Measurements from ENCODE around the gene GALNT9. TPM values are rescaled to one million over a fixed set of nuclear protein-coding genes. Genes with fewer than 3 reads are reported as not detected.
"Not testable (repeated sequence)": the region's sequence is repeated elsewhere in the genome, so short reads cannot be mapped to it uniquely, and the experiment has no call there.

GALNT9 gene
- total RNA-seq (2021; fragmentation: NEBNext Ultra II Directional; extraction: Animal tissue kit (Norgen Biotek cat#: 25700)): not detected
- long read RNA-seq: 0 reads

GRCh38 chr12:132329036-132329719 is at the start of gene GALNT9:
Gene GALNT9, minus strand, starts transcription at chr12:132329589. Its CDS starts 386 bp downstream, at chr12:132329203.
- H3K36me3 Mint-ChIP-seq (ENCODE audit: low read depth): no peaks in the 10 kb centered on the region
- no peak for DNase-seq
- H3K4me1 Mint-ChIP-seq (ENCODE audit: low read depth): peaks cover 18% of the 10 kb centered on the region
- peaks cover 5% of the 10 kb centered on the region for H3K27me3 Mint-ChIP-seq (ENCODE audit: insufficient read depth)
- H3K27ac Mint-ChIP-seq: no peak within 1 kb of the TSS
- H3K4me3 Mint-ChIP-seq: no peak within 1 kb of the TSS
- H3K9me3 Mint-ChIP-seq: peaks cover 4% of the 10 kb centered on the region; the same call in 1 of the 2 replicates
- no peak for TF ChIP-seq CTCF (IDR thresholded peaks at IDR 0.05)

- not testable (repeated sequence) for H3K4me1 Mint-ChIP-seq (ENCODE audit: low read depth); H3K27ac Mint-ChIP-seq; DNase-seq; H3K9me3 Mint-ChIP-seq; H3K4me3 Mint-ChIP-seq; H3K36me3 Mint-ChIP-seq (ENCODE audit: low read depth)
- peaks cover 23% of the 10 kb centered on the region for H3K27me3 Mint-ChIP-seq (ENCODE audit: insufficient read depth)
Observed at GRCh38 chr12:132379057-132379456, 49.7 kb upstream of the GALNT9 start.

GRCh38 chr12:132377147-132377546 is 47.8 kb upstream of the GALNT9 start:
- Mint-ChIP-seq H3K27ac (no peak overlapping the region), H3K36me3 (ENCODE audit: low read depth) (no peaks in the 10 kb centered on the region), H3K4me1 (ENCODE audit: low read depth) (no peaks in the 10 kb centered on the region), H3K27me3 (ENCODE audit: insufficient read depth) (peaks cover 29% of the 10 kb centered on the region), H3K4me3 (no peak overlapping the region), H3K9me3 (no peaks in the 10 kb centered on the region)
- DNase-seq: no peak
- no peak for TF ChIP-seq CTCF (IDR thresholded peaks at IDR 0.05)

- Mint-ChIP-seq H3K4me3 (no peak overlapping the region), H3K27me3 (ENCODE audit: insufficient read depth) (peaks cover 29% of the 10 kb centered on the region), H3K4me1 (ENCODE audit: low read depth) (no peaks in the 10 kb centered on the region), H3K27ac (no peak overlapping the region), H3K36me3 (ENCODE audit: low read depth) (no peaks in the 10 kb centered on the region), H3K9me3 (no peaks in the 10 kb centered on the region; the same call in 1 of the 2 replicates)
- TF ChIP-seq CTCF (IDR thresholded peaks at IDR 0.05): no peak
- DNase-seq: no peak
Observed at GRCh38 chr12:132376464-132376830, 47.1 kb upstream of the GALNT9 start.

GRCh38 chr12:132375747-132376463 is 46.5 kb upstream of the GALNT9 start:
- peaks cover 29% of the 10 kb centered on the region for H3K27me3 Mint-ChIP-seq (ENCODE audit: insufficient read depth)
- DNase-seq: no peak

More at GRCh38 chr12:132375747-132376463, 46.5 kb upstream of the GALNT9 start:
- no peak overlapping the region for H3K27ac Mint-ChIP-seq
- no peaks in the 10 kb centered on the region for H3K4me1 Mint-ChIP-seq (ENCODE audit: low read depth)
- H3K9me3 Mint-ChIP-seq: no peaks in the 10 kb centered on the region; the same call in 1 of the 2 replicates
- no peaks in the 10 kb centered on the region for H3K36me3 Mint-ChIP-seq (ENCODE audit: low read depth)
- no peak for TF ChIP-seq CTCF (IDR thresholded peaks at IDR 0.05)
- no peak overlapping the region for H3K4me3 Mint-ChIP-seq
